Stimulated activated CD4-positive, alpha-beta T cell treated with anti-CD3 and anti-CD28 coated beads, Interleukin-2, amount 100 ng/mL, for 24 hours (primary cell): ENCODE data around the gene COBL.
"Not testable (repeated sequence)": the region's sequence is repeated elsewhere in the genome, so short reads cannot be mapped to it uniquely, and the experiment has no call there.

Experiments
- DNase-seq, 2 donors: peaks; one replicate each; pipeline ENCODE4 v3.0.0-alpha.2; 2020

COBL gene

GRCh38 chr7:51228386-51228958 lies 88.1 kb downstream of the COBL start:
- DNase-seq = no peak

- no peak for DNase-seq
Observed at GRCh38 chr7:51227861-51228260, 88.7 kb downstream of the COBL start.

GRCh38 chr7:51226916-51227535 lies 89.6 kb downstream of the COBL start:
- no peak for DNase-seq

DNA sequence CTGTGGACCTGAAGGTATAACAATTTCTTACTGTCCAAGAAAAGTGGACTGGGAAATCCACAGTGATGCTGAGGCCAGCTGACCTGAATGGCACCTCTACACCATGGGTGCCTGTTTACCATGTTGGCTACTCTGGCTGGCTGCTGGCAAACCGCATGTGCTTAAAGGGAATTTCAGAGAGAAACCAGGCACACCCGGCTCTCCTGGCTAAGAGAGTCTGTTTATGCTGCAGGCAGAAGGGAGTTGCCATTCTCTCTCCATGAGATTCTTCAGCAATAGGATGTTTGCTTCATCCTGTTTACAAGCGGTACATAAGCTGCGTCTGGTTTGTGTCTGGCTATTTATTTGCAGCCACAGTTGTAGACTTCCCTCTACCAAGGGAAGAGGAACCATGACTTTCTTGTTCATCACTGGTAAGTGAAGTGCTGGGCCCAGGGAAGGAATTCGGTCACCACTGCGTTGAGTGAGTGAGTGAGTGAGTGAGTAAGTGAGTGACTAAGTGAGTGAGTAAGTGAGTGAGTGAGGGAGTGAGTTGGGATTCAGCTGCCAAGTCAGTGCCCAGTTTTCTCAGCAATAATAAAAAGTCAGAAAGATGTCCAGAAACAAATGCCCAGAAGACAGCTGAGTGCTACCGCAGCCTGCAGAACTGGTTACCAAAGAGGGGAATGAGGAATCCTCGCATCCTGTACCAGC lies 90.4 kb downstream of the COBL start:
- no peak for DNase-seq

DNA sequence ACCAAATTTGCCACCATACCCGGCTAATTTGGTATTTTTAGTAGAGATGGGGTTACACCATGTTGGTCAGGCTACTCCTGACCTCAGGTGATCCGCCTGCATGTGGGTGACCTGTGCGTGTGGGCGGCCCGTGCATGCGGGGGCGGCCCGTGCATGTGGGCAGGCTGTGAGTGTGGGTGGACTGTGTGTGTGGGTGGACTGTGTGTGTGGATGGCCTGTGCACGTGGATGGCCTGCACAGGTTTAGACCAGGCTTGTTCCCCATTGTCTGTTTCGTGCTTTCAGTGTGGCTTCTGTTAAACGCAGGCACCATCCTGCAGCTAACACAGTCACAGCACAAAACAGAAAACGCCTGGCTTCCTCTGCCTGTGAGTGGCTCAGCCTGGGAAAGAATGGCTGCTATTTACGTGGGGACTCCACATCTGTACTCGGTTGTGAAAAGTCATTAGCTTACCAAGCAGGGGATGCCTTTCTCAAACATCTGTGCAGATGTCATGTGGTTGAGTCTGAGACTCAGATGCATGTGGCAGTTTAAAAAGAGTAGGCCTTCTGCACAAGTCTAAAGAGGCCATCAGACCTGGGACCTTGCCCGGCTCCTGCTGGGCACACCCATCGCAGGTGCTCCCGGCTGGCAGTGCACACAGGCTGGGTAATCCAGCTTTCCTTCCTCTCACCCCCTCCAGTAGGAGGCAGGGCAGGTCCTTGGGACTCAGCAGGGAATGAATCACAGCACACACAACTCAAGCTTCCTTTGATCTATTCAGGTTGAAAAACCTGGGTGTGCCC lies 91.6 kb downstream of the COBL start:
- DNase-seq = no peak

DNA sequence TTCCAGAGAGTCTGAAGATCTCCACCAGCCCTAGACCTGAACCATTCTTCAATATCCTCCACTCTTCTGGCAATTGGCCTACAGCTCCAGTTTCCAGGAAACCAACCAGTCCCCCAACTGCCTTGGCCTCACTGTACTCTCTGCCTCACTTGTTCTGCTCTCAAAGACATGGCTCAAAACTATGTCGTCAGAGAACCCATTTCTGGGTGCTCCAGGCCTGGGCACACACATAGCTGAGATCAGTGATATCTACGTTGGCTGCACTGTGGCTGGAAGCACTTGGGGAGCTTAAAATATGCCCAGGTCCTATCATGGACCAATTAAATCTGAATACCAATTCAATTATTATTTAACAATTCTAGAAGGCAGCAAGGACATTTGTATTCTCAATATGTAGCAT lies 93.1 kb downstream of the COBL start:
- no peak for DNase-seq

- DNase-seq = no peak
Observed at GRCh38 chr7:51222916-51223315, 93.7 kb downstream of the COBL start.

DNA sequence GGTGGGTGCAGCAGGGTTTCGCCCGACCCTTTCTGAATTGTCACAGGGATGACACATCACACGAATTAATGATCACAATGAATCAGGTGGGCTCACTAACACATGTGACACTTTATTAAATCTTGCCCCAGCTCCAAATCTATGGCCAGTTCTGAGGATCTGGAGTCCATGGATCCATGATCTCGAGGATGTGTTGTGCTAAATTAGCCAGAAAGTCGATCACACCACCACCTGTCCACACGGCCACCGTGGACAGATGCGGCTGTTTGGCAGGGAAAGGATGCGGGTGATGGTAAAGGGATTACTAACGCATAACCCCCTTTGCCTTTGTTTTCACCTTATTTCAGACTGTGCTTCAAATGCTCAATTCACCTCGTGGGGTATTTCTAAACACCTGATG lies 96.4 kb downstream of the COBL start:
- DNase-seq = no peak

GRCh38 chr7:51219261-51219988 lies 97.2 kb downstream of the COBL start:
- DNase-seq = no peak

DNA sequence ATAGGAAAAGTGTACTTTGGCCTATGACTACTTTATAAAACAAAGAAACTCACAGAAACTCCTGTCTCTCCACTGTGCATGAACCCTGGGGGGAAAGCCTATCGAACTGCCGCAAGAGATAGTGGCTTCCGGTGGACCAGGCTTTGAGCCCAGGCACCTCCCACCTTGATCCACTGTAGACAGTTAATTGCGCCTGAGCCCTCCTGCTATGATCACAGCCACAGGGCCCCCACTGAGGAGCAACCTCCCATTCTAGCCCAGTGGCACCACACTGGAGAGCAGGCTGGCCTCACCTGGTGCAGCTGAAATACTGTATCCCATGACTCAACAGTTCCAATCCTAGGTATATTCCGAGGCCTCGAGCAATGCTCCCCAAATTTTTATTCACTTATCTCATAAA lies 98.8 kb downstream of the COBL start:
- DNase-seq = no peak

DNA sequence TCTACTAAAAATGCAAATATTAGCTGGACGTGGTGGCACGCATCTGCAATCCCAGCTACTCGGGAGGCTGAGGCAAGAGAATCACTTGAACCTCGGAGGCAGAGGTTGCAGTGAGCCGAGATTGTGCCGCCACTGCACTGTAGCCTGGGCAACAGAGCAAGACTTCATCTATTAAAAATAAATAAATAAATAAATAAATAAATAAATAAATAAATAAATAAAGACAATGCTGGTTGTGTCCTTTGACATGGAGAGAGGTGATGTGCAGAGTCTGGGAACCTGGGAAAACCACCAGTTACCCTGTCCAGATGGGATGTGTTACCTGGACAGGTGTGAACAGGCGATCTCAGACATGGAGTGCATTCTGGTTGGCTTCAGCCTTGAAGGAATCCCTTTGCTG lies 102.5 kb downstream of the COBL start:
- no peak for DNase-seq

- DNase-seq = no peak
Observed at GRCh38 chr7:51213618-51214017, 103.0 kb downstream of the COBL start.

- no peak for DNase-seq
Observed at GRCh38 chr7:51210766-51211165, 105.8 kb downstream of the COBL start.

DNA sequence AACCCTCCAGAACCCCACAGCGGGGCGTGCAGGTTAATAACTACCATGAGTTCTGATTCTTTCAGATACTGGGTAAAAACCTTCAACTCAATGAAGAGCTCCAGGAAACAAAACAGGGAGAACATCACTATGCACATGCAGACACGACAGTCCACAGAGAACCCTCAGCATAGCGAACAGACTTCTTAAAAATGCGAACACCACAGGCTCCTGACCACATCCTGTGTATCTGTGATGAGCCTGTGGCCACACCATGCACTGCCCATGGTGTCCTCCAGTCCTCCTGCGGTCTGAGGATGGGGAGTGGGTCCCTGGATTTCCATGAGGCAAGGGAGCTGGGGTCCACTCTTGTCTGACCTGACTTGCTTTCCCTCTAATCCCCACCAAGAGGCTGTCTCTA lies 107.2 kb downstream of the COBL start:
- DNase-seq = no peak

DNA sequence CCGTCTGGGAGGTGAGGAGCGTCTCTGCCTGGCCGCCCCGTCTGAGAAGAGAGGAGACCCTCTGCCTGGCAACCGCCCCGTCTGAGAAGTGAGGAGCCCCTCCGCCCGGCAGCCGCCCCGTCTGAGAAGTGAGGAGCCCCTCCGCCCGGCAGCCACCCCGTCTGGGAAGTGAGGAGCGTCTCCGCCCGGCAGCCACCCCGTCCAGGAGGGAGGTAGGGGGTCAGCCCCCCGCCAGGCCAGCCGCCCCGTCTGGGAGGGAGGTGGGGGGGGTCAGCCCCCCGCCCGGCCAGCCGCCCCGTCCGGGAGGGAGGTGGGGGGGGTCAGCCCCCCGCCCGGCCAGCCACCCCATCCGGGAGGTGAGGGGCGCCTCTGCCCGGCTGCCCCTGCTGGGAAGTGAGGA lies 108.5 kb downstream of the COBL start:
- DNase-seq = not testable (repeated sequence)

- DNase-seq = no peak
Observed at GRCh38 chr7:51198654-51199053, 118.0 kb downstream of the COBL start.

DNA sequence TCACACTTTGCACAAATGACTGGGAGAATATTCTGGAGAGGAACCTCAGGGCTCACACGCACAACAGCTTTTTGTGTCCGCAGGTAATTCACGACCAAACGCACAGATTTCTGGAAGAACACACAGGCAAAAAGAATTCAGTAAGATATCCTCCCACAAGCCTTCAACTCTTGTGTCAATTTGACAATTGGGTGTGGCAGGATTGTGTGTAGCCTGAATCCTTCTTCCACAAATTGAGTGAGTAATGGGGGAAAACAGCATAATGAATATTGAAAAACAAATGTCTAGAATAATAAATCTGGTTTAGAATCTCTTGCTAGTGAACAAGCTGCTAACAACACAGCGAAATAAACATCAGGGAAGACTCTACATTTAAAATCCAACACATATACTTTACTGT lies 125.6 kb downstream of the COBL start:
- DNase-seq = no peak

DNA sequence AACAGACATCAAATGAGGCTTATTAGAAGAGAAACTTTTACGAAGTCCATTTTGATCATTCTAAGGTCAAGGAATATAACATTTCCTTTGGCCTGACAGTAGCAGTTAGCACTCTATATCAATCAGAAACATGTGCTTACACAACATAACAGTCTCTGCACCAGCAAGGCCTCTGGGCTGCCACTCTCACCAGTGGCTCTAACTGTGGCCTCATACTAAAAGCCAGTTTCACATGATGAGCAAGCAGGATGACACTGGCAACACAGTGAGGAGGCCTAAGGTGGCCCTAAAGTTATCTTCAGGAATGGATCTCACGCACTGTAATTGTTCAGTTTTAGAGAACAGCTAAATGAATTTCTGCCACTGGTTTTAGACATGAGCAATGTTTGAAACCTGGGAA lies 126.8 kb downstream of the COBL start:
- no peak for DNase-seq

GRCh38 chr7:51188987-51189386 lies 127.6 kb downstream of the COBL start:
- DNase-seq = no peak

- no peak for DNase-seq
Observed at GRCh38 chr7:51187941-51188340, 128.7 kb downstream of the COBL start.

GRCh38 chr7:51186531-51186930 lies 130.1 kb downstream of the COBL start:
- no peak for DNase-seq

DNA sequence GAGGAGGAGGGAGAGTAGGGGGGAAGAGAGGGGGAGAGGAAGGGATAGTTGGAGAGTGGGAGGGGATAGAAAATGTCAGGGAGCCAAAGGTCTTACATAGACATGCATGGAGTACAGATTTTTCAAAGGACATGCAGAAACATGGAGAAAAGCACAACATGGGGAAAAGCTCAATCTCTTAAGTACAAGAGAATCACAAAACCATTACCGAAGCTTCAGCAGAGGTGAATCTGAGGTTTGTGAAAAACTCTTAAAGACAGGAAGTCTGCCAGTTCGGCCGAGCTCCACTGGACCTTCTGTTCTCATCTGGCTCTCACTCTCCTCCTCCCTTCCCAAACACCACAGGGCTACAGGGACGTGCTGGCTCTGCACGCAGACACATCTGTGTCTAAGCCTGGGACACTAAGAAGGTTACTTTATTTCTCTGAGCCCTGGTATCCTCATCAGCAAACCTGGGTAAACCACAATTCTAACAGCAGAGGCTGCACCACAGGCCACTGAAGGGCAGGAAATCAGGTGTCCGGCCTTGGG lies 133.9 kb downstream of the COBL start:
- no peak for DNase-seq

DNA sequence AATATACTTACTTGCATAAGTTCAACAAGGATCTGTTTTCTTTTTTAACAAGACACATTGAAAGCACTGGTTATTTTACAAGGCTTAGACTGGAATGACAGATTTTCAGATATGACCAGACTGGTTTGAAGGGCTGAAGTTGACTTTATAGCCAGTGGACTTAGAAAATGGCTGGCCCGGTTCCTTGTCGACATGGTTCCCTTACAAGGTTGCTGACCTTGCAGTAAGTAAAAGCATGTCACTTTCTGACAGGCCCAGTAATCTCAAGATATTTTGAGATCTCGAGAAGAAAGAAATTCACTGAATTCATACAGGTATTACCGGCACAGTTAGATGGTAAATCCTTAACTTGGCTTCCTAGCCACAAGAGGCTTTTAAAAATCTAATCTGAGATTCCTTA lies 136.5 kb downstream of the COBL start:
- no peak for DNase-seq
